ENCODE measurements around the gene TMEM181.
"Not testable (repeated sequence)": the region's sequence is repeated elsewhere in the genome, so short reads cannot be mapped to it uniquely, and the experiment has no call there.

The TMEM181 gene

GRCh38 chr6:158643836-158644230 lies 83.9 kb downstream of the TMEM181 start:
- no peak for DNase-seq

DNA sequence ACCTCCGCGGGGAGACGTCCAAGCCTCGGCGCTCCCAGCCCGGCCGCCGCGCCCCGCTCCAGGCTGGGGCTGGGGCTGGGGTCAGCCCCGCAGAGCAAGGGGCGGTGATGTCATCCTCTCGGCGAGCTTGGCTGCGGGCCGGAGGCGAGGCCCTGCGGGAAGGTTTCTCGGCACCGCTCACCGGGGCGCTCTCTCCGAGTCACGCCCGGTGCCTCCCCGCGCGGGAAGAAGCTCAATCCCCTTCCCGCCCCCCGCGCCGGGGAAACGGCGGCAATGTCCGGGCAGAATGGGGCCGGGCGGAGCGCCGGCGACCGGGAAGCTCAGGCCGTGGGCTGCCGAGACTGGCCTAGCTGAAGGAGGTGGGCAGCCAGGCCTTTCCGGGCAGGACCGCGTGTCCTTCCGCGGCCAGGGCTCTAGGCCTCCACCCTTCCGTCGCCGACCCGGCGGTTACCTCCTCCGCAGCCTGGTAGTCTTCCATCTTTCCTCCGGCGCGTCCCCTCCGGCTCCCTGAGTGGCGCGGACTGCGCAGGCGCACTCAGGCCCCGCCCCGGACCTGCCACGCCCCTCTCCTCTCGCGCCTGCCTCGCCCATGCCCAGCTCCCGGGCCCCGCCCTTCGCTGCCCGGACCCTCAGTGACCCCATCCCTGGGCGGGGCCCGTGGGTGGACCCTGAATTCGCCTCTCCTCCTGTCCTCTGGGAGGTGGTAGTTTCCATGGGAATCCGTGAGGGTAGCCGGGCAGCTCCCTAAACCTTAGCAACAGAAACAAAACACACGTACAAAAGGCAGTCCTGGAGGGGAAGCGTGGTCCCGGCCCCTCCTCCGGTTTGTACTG lies 84.6 kb downstream of the TMEM181 start, which contains the start of gene DYNLT1:
DYNLT1 (minus strand) TSS at position 513 of the 833 bp plus-strand sequence; CDS start at position 478, 35 bp downstream.
- peak; percentile 74 to 77 for DNase-seq

DNA sequence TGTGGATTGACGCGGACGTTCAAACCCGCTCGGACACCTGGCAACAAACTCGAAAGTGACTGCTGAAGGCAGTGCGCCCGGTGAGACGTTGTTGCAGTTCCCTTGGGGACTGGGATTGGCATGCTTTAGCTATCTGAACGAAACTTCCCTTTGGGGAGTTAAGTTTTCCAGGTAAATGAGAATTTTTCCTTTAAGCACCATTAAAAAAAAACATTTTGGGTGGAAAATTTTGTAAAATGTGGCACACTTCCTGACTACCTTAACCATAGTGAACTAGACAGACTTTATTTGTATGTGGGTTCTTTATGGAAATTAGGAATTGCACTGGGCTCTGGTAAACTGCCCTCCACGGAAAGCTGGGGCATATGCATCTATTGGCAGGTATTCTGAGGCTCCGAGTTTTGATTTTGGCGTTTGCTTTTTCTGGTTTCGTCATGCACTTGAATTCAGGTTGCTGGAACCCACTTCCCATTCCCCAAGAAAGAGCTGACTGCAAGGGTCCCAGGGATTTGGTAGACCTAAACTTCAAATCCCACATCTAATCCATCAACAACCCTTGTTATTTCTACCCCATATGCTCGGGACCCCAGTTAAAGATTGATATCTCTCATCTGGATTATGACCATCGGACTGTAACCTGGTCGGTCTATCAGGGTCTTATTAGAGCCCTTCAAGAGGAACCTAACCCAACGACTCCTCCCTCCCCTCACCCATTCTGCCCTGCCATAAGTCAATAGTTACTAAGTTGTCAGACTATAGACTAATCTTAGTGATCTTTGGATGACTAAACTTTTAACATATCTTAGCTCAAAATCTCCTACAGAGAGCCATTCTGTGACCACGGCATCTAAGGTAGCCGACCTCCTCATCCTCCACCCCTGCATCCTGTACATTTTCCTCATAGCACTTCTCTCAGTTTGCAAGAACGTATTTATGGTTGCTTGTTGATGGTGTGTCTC lies 85.5 kb downstream of the TMEM181 start:
- DNase-seq = no peak

DNA sequence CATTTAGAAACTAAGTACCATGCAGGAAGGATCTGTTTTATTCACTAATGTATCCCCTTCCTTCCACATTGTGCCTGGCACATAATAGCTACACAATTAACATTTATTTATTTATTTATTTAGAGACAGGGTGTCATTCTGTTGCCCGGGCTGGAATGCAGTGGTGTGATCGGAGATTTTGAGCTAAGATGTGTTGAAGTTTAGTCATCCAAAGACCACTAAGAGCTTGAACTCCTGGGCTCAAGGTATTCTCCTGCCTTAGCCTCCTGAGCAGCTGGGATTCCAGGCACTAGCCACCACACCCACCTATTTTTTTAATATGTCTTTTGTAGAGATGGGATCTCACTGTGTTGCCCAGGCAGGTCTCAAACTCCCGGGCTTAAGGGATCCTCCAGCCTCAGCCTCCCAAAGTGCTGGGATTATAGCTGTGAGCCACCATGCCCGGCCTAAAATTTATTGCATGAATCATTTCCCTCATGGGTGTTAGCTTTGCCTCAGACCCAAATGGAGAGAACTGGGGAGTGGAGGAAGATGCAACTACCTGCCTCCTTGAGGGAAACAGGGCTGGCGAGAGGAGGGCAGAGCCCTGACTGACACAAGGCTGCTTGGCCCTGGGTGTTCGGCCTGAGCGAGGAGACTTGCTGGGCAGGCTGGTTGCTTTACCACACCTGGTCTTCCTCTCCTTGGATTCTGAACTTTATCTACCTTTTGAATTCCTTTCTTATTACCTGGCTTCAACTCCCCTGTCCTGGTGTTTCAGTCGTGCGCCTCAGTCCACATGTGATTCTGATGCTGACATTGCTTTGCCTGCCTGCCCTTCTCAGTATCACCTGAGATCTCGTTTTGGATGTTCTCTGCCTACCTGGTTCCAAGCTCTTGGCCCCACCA lies 86.4 kb downstream of the TMEM181 start:
- DNase-seq = no peak

GRCh38 chr6:158647501-158647900 lies 87.6 kb downstream of the TMEM181 start:
- no peak for DNase-seq

GRCh38 chr6:158648682-158649131 lies 88.8 kb downstream of the TMEM181 start:
- DNase-seq = no peak

- peak; percentile 67 to 75 for DNase-seq
Measured at GRCh38 chr6:158649289-158650143, 89.6 kb downstream of the TMEM181 start, which contains the start of gene SYTL3. Gene SYTL3, plus strand, starts transcription at chr6:158650054. Its CDS starts 13,215 bp downstream, at chr6:158663269.

- not testable (repeated sequence) for DNase-seq
Measured at GRCh38 chr6:158651981-158652737, 92.3 kb downstream of the TMEM181 start.

DNA sequence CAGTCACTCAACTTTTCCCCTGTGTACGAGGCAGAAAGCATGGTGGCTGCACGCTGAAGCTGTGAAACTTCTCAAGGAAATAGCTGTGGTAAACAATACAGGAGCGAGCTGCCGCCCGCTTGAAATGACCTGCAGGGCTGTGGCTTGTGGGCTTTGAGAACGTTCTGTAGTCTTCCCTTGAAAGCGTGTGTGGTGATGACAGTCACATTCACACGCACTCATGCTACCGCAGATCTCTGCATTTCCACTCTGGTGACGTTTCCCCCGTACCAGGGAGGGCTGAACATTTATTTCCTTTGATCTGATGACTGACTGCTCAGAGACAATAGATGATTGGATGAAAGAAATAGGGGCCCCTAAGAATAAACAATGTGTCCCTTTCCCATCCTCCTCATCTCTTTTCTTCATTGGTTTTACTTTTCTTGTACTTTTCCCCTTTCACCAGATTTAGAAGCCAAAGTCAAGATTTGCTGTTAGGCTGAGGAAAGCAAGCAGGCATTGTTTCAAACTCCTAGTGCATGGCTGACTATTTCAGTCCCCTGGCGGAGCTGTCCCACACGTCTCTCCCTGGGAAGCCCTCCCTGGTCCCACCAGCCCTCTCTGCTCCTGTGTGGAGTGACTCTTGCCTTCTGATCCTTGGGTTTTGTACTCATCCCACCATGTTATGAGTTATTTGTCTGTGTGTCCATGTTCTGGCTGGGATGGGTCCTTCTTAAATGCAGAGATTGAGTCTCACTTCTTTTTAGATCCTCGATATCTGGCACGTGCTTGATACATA lies 93.9 kb downstream of the TMEM181 start:
- DNase-seq = peak; percentile 83 to 85

DNA sequence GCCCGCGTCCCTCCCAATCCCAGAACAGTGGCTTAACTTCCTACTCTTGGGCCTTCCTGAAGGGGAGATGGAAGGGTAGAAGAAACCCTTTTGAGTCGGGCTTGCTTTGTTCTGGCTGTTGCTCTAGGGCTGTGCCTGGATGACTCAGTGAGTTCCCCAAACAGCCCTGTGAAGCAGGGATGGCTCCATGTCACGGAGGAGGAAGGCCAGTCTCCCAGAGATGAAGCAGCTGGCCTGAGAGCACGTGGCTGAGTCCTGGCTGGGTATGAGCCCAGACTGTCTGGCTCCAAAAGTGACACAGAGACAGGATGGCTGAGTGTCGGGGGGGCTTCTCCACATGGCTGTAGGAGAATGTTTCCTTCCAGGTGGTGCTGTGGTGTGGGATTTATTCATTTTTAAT lies 94.6 kb downstream of the TMEM181 start:
- DNase-seq = no peak

DNA sequence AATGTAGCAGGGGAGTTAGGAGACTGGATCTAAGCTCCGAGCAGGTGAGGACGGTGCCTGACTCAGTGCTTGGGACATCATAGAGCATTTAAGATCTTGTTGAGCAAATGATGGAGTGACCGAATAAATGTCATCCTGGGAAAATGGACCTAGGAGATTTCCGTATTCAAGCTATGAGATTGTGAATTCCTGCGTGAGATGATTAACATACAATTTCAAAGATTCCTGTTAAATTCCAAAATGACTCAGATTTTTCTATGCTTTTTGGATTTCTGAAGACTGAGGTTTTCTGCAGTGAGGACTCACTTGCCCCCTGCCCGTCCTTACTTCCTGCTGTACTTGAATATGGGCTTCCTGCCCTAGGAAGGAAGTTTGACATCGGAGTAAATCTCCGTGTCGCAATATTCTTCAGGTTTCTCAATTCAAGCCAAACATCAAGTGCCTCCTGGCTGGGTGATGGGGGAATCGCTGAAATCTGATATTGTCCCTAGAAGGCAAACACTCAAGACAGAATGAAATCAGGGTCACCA lies 95.1 kb downstream of the TMEM181 start:
- DNase-seq = no peak

- no peak for DNase-seq
Measured at GRCh38 chr6:158655569-158656450, 95.9 kb downstream of the TMEM181 start.

- not testable (repeated sequence) for DNase-seq
Measured at GRCh38 chr6:158656986-158657385, 97.1 kb downstream of the TMEM181 start.

GRCh38 chr6:158660333-158660754 lies 100.5 kb downstream of the TMEM181 start:
- DNase-seq = peak; percentile 29 to 34

GRCh38 chr6:158661156-158661685 lies 101.3 kb downstream of the TMEM181 start:
- no peak for DNase-seq

DNA sequence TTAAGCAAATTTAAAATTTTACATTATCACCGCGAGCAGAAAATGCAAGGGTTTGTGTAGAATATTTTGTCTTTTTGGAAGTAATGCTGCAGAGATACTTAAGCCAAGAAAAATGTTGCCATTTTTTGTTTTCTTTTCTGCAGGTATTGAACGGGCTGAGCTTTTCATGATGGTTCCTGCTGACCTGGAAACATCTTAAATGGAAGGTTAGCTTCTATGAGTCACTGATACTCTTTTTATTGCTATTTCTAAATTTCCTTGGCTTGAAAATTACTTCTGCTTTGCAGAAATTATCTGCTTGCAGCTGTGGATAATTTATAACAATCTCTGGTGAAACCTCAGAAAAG lies 102.7 kb downstream of the TMEM181 start:
- no peak for DNase-seq

DNA sequence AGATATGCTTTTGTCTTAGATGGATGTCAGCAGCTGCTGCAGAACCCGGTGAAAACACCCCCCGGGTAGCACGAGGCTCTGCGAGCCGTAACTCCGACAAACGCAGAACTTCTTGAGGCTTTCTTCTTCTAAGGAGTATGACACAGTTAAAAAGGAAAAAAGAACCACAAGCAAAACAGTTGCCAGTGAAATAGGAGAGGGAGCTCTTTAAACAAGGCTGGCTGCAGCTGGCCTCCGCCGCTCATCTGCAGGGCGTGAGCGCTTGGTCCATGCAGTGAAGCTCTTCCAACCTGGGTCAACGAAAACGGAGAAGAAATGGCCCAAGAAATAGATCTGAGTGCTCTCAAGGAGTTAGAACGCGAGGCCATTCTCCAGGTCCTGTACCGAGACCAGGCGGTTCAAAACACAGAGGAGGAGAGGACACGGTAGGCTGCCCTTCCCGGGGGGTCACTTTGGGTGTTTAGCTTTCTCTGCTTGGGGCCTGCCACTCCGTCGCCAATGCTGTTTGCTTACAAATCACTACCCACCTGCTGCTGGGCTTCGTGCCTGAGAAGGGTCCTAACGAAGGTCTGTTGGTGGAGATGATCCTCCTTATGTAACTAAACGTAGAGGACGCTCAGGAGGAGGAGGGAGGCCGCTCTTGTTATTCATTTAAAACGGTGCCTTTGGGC lies 103.2 kb downstream of the TMEM181 start:
- DNase-seq = no peak

All from activated CD4-positive, alpha-beta T cell treated with anti-CD3 and anti-CD28 coated beads, Interleukin-2, amount 50 U/mL, for 4 hours (primary cell).